HepG2 (cell line): Measurements from ENCODE around the gene EFNA2. TPM values are rescaled to one million over a fixed set of nuclear protein-coding genes. Genes with fewer than 3 reads are reported as not detected.

Experiments
- EZH2 ChIP-seq: conservative IDR thresholded peaks from 2 replicates; pipeline ENCODE4 v1.6.1; 2012; ENCODE audit warnings: mild to moderate bottlenecking, low read depth, low read length, moderate library complexity
- HDAC6 ChIP-seq: fragments of 200-600 bp; sonication (generic); IDR thresholded peaks from 2 replicates; pipeline ENCODE4 v1.7.0; 2017; ENCODE audit warnings: mild to moderate bottlenecking, antibody characterized with exemption, low read length, low read depth
- MAF1 ChIP-seq: sonication (generic); formaldehyde crosslinking; IDR thresholded peaks from 2 replicates; pipeline ENCODE4 v1.5.0; 2020; ENCODE audit warnings: missing genetic modification reagents, borderline replicate concordance
- MZF1 ChIP-seq: sonication (generic); formaldehyde crosslinking; IDR thresholded peaks from 2 replicates; pipeline ENCODE4 v1.8.1; 2023; ENCODE audit warnings: mild to moderate bottlenecking, missing genetic modification reagents, borderline replicate concordance
- NFIC ChIP-seq: IDR thresholded peaks from 2 replicates; pipeline ENCODE4 v1.6.1; 2012; ENCODE audit warnings: mild to moderate bottlenecking, low read length, inconsistent platforms
- NR2F2 ChIP-seq: IDR thresholded peaks from 2 replicates; pipeline ENCODE4 v1.6.1; 2012; ENCODE audit warnings: low read depth, inconsistent platforms, borderline replicate concordance
- REST ChIP-seq, 2 experiments: IDR thresholded peaks; 2 replicates each; pipeline ENCODE4 v1.6.1; 2011 to 2012; ENCODE audit warnings: low read length in 2 of 2, borderline replicate concordance in 1 of 2, low read depth in 1 of 2, mild to moderate bottlenecking in 1 of 2, moderate library complexity in 1 of 2
- SATB2 ChIP-seq: sonication (generic); formaldehyde crosslinking; IDR thresholded peaks from 2 replicates; pipeline ENCODE4 v1.5.0; 2020; ENCODE audit warnings: missing genetic modification reagents
- TOPORS ChIP-seq: sonication (generic); formaldehyde crosslinking; IDR thresholded peaks from 2 replicates; pipeline ENCODE4 v1.8.0; 2023; ENCODE audit warnings: mild to moderate bottlenecking, missing genetic modification reagents
- YY1 ChIP-seq: IDR thresholded peaks from 2 replicates; pipeline ENCODE4 v1.6.1; 2011; ENCODE audit warnings: low read length, low read depth, moderate library complexity, mild to moderate bottlenecking; ENCODE audit not compliant: insufficient read depth, insufficient replicate concordance
- ZNF263 ChIP-seq: sonication (generic); formaldehyde crosslinking; IDR thresholded peaks from 2 replicates; pipeline ENCODE4 v1.4.0; 2020; ENCODE audit warnings: missing genetic modification reagents
- ZNF382 ChIP-seq: sonication (generic); formaldehyde crosslinking; IDR thresholded peaks from 2 replicates; pipeline ENCODE4 v1.5.0; 2020; ENCODE audit warnings: missing genetic modification reagents, mild to moderate bottlenecking, borderline replicate concordance
- ZNF616 ChIP-seq: sonication (generic); formaldehyde crosslinking; IDR thresholded peaks from 2 replicates; pipeline ENCODE4 v1.5.0; 2020; ENCODE audit warnings: low read depth, mild to moderate bottlenecking, missing genetic modification reagents
- ZNF670 ChIP-seq: sonication (generic); formaldehyde crosslinking; IDR thresholded peaks from 2 replicates; pipeline ENCODE4 v1.8.0; 2022; ENCODE audit warnings: mild to moderate bottlenecking, missing genetic modification reagents, borderline replicate concordance
- ZNF781 ChIP-seq: sonication (generic); formaldehyde crosslinking; IDR thresholded peaks from 2 replicates; pipeline ENCODE4 v1.5.1; 2020; ENCODE audit warnings: borderline replicate concordance, mild to moderate bottlenecking, missing genetic modification reagents; ENCODE audit errors: not compliant biosample characterization
- polyA plus RNA-seq, 8 experiments: library from polyadenylated mRNA; depleted of rRNA in 3 of 8; stranded (reverse) in 7 of 8; unstranded in 1 of 8; fragments of >200 nt; fragmentation: Illumina TruSeq in 4 of 8; extraction: Trizol in 4 of 8; gene quantifications; 2 replicates each; pipeline versions ENCODE4 v1.2.1 to v1.2.3, GENCODE V29; 2011 to 2016; ENCODE audit warnings: low read depth in 4 of 8, missing spikeins in 1 of 8, mixed read lengths in 1 of 8; ENCODE audit not compliant: insufficient read depth in 1 of 8
- total RNA-seq, 5 experiments: library from RNA; depleted of rRNA; stranded (reverse); fragments of >200 nt; fragmentation: Illumina TruSeq; extraction: Trizol; gene quantifications; 2 replicates each; pipeline ENCODE4 v1.2.3, GENCODE V29; 2016; ENCODE audit warnings: low read depth in 1 of 5
- TF ChIP-seq, protein P1 (sequence below): sonication (generic); formaldehyde crosslinking; IDR thresholded peaks from 2 replicates; pipeline ENCODE4 v1.5.0; 2020; ENCODE audit warnings: missing genetic modification reagents
- TF ChIP-seq, protein P2 (sequence below), 2 experiments: fragments of 450-650 bp in 1 of 2; sonication (generic) in 1 of 2; formaldehyde crosslinking; IDR thresholded peaks; 2 replicates each; pipeline versions ENCODE4 v1.5.0 to v1.8.0; 2020 to 2022; ENCODE audit warnings: mild to moderate bottlenecking in 1 of 2, missing genetic modification reagents in 1 of 2
- TF ChIP-seq, protein P3 (sequence below), 2 experiments: sonication (generic) in 1 of 2; formaldehyde crosslinking in 1 of 2; IDR thresholded peaks; 2 replicates each; pipeline versions ENCODE4 v1.4.0 to v1.6.1; 2018 to 2020; ENCODE audit warnings: missing genetic modification reagents in 2 of 2, borderline replicate concordance in 1 of 2, low read depth in 1 of 2, mild to moderate bottlenecking in 1 of 2, missing biosample characterization in 1 of 2
- TF ChIP-seq, protein P4 (sequence below): IDR thresholded peaks from 2 replicates; pipeline ENCODE4 v1.6.1; 2016; ENCODE audit warnings: missing biosample characterization, missing genetic modification reagents, low read depth

The EFNA2 gene
- total and polyA plus RNA-seq, 2 of the 13 experiments (the other 11 are each of a cell fraction or from before 2014, with no cell fraction given) = 6.0 to 9.9 TPM

DNA sequence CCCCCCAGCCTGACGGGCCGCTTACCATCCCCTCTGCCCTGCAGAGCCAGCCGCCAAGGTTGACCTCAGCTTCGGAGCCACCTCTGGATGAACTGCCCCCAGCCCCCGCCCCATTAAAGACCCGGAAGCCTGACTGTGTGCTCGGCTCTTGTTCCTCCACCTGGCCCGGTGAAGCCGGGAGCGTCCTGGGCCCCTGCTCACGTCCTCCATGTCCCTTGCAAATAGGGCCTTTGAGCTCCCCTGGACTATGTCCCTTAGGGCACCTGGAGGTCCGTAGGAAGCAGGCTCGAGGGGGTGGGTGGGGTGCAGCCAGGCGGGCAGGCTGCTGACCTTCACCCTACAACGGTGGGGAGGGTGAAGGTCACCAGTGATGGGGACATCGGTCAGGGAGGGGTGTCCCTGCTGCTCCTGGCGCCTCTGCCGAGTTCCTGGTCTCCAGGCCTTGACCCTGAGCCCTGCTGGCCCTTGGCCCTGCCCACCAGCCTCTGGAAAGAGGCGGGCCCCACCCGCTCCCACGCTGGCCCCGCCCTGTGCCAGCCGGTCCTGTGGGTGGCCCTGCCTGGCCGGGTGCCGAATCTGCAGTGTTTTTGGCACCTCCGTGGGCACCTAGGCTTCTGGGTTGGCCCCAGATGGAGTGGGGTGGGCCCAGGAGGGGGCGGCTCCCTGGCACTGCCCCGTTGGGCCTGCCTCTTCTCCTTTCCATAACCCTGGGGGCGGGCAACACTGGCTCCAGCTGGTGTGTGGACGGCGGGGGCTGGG lies 40.8 kb upstream of the EFNA2 start (continued):
- TF ChIP-seq NR2F2 = peak; percentile 96
- TF ChIP-seq, protein P1, sequence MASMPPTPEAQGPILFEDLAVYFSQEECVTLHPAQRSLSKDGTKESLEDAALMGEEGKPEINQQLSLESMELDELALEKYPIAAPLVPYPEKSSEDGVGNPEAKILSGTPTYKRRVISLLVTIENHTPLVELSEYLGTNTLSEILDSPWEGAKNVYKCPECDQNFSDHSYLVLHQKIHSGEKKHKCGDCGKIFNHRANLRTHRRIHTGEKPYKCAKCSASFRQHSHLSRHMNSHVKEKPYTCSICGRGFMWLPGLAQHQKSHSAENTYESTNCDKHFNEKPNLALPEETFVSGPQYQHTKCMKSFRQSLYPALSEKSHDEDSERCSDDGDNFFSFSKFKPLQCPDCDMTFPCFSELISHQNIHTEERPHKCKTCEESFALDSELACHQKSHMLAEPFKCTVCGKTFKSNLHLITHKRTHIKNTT (CRISPR knock-in tag) = no peak
- TF ChIP-seq MZF1 (CRISPR knock-in tag) = 0 out of 2 replicates have a peak, but pooled peaks have one; percentile 16
- no peak for TF ChIP-seq ZNF616
- 0 out of 4 replicates have a peak, but pooled peaks of 1 of the 2 experiments have one; percentile 40 for TF ChIP-seq REST (IDR thresholded peaks at IDR 0.05; ENCODE audit: borderline replicate concordance in 1 of 2, low read depth in 1 of 2, low read length in 2 of 2)
- TF ChIP-seq ZNF263 (CRISPR knock-in tag) = no peak; the same call in 1 of the 2 replicates
- peak; percentile 25 for TF ChIP-seq YY1
- TF ChIP-seq, protein P2, sequence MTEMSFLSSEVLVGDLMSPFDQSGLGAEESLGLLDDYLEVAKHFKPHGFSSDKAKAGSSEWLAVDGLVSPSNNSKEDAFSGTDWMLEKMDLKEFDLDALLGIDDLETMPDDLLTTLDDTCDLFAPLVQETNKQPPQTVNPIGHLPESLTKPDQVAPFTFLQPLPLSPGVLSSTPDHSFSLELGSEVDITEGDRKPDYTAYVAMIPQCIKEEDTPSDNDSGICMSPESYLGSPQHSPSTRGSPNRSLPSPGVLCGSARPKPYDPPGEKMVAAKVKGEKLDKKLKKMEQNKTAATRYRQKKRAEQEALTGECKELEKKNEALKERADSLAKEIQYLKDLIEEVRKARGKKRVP (CRISPR knock-in tag; IDR thresholded peaks at IDR 0.05) = no peak
- TF ChIP-seq EZH2 = no peak
- TF ChIP-seq NFIC = no peak
- TF ChIP-seq ZNF670 = no peak
- TF ChIP-seq HDAC6 = no peak
- TF ChIP-seq TOPORS (CRISPR knock-in tag) = no peak
- 0 out of 2 replicates have a peak, but pooled peaks have one; percentile 15 for TF ChIP-seq MAF1 (CRISPR knock-in tag)
- TF ChIP-seq, protein P3, sequence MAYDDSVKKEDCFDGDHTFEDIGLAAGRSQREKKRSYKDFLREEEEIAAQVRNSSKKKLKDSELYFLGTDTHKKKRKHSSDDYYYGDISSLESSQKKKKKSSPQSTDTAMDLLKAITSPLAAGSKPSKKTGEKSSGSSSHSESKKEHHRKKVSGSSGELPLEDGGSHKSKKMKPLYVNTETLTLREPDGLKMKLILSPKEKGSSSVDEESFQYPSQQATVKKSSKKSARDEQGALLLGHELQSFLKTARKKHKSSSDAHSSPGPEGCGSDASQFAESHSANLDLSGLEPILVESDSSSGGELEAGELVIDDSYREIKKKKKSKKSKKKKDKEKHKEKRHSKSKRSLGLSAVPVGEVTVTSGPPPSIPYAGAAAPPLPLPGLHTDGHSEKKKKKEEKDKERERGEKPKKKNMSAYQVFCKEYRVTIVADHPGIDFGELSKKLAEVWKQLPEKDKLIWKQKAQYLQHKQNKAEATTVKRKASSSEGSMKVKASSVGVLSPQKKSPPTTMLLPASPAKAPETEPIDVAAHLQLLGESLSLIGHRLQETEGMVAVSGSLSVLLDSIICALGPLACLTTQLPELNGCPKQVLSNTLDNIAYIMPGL (CRISPR knock-in tag; IDR thresholded peaks at IDR 0.05; ENCODE audit: borderline replicate concordance in 1 of 2, low read depth in 1 of 2) = peak; percentile 80 to 81
- TF ChIP-seq, protein P4, sequence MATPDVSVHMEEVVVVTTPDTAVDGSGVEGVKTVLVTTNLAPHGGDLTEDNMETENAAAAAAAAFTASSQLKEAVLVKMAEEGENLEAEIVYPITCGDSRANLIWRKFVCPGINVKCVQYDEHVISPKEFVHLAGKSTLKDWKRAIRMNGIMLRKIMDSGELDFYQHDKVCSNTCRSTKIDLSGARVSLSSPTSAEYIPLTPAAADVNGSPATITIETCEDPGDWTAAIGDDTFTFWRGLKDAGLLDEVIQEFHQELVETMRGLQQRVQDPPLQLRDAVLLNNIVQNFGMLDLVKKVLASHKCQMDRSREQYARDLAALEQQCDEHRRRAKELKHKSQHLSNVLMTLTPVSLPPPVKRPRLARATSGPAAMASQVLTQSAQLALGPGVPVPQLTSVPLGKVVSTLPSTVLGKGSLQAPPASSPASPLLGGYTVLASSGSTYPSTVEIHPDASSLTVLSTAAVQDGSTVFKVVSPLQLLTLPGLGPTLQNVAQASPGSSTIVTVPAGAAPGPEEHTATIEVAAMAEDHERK = no peak
- no peak for TF ChIP-seq ZNF382
- TF ChIP-seq ZNF781 (CRISPR knock-in tag) = no peak
- no peak for TF ChIP-seq SATB2 (CRISPR knock-in tag)
